ENCODE results near the gene DLG2. TPM values are rescaled to one million over a fixed set of nuclear protein-coding genes. Genes with fewer than 3 reads are reported as not detected.

The DLG2 gene
- total and polyA plus RNA-seq, 2 of the 4 experiments (the other 2 are of a cell fraction) = 0.31 to 0.36 TPM

DNA sequence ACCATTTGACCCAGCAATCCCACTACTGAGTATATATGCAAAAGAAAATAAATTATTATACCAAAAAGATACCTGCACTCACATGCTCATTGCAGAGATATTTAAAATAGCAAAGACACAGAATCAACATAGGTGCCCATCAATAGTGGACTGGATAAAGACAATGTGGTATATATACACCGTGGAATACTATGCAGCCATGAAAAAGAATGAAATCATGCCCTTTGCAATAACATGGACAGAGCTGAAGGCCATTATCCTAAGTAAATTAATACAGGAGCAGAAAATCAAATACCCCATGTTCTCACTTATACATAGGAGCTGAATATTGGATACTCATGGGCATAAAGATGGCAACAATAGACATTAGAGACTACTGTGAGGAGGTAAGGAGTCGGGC lies 68.7 kb downstream of the DLG2 start:
- no peaks in the 10 kb centered on the region for H3K79me1 ChIP-seq (ENCODE audit: low read depth in 1 of 2, low read length in 2 of 2)
- BruUV-seq (replicated peaks) = no TSS peak
- H3K4ac ChIP-seq (ENCODE audit: low read depth, low read length) = no peak overlapping the region
- no peaks in the 10 kb centered on the region for H4K20me1 ChIP-seq (ENCODE audit: insufficient read depth, low read length)
- H3K36me3 ChIP-seq (ENCODE audit: control insufficient read depth, insufficient read depth, low read length) = no peaks in the 10 kb centered on the region
- H4K5ac ChIP-seq (ENCODE audit: low read depth, low read length) = no peak overlapping the region
- no peak overlapping the region for H2BK120ac ChIP-seq (ENCODE audit: low read depth, low read length)
- H2BK15ac ChIP-seq (ENCODE audit: low read depth, low read length) = no peak overlapping the region
- no peak overlapping the region for H3K9ac ChIP-seq (ENCODE audit: low read depth, low read length)
- dilution Hi-C loops (cut with HindIII; ENCODE audit: low sequenced_read_pairs, unreplicated experiment) (no loop called here), in situ Hi-C loops (cut with MboI; ENCODE audit: low sequenced_read_pairs) (no loop called here), intact Hi-C loops (cut with micrococcal nuclease) (no loop called here)
- H3K4me3 ChIP-seq (ENCODE audit: insufficient read depth, low read depth, low read length) = no peak overlapping the region
- H2AK5ac ChIP-seq (ENCODE audit: low read depth, low read length) = no peak overlapping the region
- H3K14ac ChIP-seq (replicated peaks; ENCODE audit: low read depth, low read length) = no peak overlapping the region
- H3K27me3 ChIP-seq (ENCODE audit: control insufficient read depth, insufficient read depth, low read length) = no peaks in the 10 kb centered on the region
- H4K8ac ChIP-seq (ENCODE audit: low read depth in 2 of 2, low read length in 2 of 2) = no peak overlapping the region
- H3K27ac ChIP-seq (ENCODE audit: insufficient read depth, low read length) = no peak overlapping the region
- ChIA-PET POLR2A (ENCODE audit: unreplicated experiment) (no interaction called here), CTCF (no interaction called here)
- no peak overlapping the region for H2AK9ac ChIP-seq (replicated peaks; ENCODE audit: low read depth, low read length, poor library complexity)
- no CpG with 5 or more reads among the region's 2 CpGs for WGBS, 2 experiments (ENCODE audit: extremely low coverage in 2 of 2, insufficient read length in 1 of 2)
- H2BK5ac ChIP-seq (ENCODE audit: low read depth, low read length, poor library complexity, severe bottlenecking) = no peak overlapping the region
- no peaks in the 10 kb centered on the region for H3K4me1 ChIP-seq (ENCODE audit: control insufficient read depth, insufficient read depth, low read length)
- no peaks in the 10 kb centered on the region for H3K9me1 ChIP-seq (ENCODE audit: insufficient read depth, low read length)
- H2BK20ac ChIP-seq (ENCODE audit: low read depth, low read length) = no peak overlapping the region
- H3K4me2 ChIP-seq (ENCODE audit: low read depth, low read length) = no peak overlapping the region
- no peak overlapping the region for H3K18ac ChIP-seq (ENCODE audit: low read depth, low read length)
- no peaks in the 10 kb centered on the region for H3K9me3 ChIP-seq (ENCODE audit: control insufficient read depth, insufficient read depth, low read length)
- H4K91ac ChIP-seq (ENCODE audit: insufficient read depth, low read depth, low read length) = no peak overlapping the region
- no peak for ATAC-seq (ENCODE audit: low read depth)
- TF ChIP-seq CEBPB (IDR thresholded peaks at IDR 0.05; ENCODE audit: low read depth, low read length) (no peak), RFX5 (IDR thresholded peaks at IDR 0.05; ENCODE audit: low read depth, low read length) (no peak), MXI1 (IDR thresholded peaks at IDR 0.05; ENCODE audit: borderline replicate concordance, low read depth, low read length) (no peak), MAZ (IDR thresholded peaks at IDR 0.05; ENCODE audit: borderline replicate concordance, low read depth, low read length) (no peak), RCOR1 (IDR thresholded peaks at IDR 0.05; ENCODE audit: insufficient replicate concordance, low read length) (no peak), MAFK (IDR thresholded peaks at IDR 0.05; ENCODE audit: low read depth, low read length) (no peak), CHD1 (IDR thresholded peaks at IDR 0.05; ENCODE audit: low read depth, low read length) (no peak), NFE2L2 (IDR thresholded peaks at IDR 0.05; ENCODE audit: low read depth, low read length) (no peak), RAD21 (IDR thresholded peaks at IDR 0.05; ENCODE audit: low read length) (no peak)
- TF ChIP-seq, protein P1, sequence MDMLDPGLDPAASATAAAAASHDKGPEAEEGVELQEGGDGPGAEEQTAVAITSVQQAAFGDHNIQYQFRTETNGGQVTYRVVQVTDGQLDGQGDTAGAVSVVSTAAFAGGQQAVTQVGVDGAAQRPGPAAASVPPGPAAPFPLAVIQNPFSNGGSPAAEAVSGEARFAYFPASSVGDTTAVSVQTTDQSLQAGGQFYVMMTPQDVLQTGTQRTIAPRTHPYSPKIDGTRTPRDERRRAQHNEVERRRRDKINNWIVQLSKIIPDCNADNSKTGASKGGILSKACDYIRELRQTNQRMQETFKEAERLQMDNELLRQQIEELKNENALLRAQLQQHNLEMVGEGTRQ (IDR thresholded peaks at IDR 0.05; ENCODE audit: low read depth, low read length) = no peak
- TF ChIP-seq, protein P2, sequence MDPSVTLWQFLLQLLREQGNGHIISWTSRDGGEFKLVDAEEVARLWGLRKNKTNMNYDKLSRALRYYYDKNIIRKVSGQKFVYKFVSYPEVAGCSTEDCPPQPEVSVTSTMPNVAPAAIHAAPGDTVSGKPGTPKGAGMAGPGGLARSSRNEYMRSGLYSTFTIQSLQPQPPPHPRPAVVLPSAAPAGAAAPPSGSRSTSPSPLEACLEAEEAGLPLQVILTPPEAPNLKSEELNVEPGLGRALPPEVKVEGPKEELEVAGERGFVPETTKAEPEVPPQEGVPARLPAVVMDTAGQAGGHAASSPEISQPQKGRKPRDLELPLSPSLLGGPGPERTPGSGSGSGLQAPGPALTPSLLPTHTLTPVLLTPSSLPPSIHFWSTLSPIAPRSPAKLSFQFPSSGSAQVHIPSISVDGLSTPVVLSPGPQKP (IDR thresholded peaks at IDR 0.05; ENCODE audit: borderline replicate concordance, low read depth, low read length) = no peak
- TF ChIP-seq, protein P3, sequence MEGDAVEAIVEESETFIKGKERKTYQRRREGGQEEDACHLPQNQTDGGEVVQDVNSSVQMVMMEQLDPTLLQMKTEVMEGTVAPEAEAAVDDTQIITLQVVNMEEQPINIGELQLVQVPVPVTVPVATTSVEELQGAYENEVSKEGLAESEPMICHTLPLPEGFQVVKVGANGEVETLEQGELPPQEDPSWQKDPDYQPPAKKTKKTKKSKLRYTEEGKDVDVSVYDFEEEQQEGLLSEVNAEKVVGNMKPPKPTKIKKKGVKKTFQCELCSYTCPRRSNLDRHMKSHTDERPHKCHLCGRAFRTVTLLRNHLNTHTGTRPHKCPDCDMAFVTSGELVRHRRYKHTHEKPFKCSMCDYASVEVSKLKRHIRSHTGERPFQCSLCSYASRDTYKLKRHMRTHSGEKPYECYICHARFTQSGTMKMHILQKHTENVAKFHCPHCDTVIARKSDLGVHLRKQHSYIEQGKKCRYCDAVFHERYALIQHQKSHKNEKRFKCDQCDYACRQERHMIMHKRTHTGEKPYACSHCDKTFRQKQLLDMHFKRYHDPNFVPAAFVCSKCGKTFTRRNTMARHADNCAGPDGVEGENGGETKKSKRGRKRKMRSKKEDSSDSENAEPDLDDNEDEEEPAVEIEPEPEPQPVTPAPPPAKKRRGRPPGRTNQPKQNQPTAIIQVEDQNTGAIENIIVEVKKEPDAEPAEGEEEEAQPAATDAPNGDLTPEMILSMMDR (conservative IDR thresholded peaks at IDR 0.05; ENCODE audit: low read depth, low read length) = no peak
- DNase-seq = no peak
- H3K56ac ChIP-seq (ENCODE audit: extremely low read depth, insufficient read depth, low read length) = no peak overlapping the region
- no peak overlapping the region for H2AFZ ChIP-seq (replicated peaks; ENCODE audit: low read length, poor library complexity)
- no peak overlapping the region for H3K23ac ChIP-seq (ENCODE audit: low read depth, low read length)

All from IMR-90 (cell line).